ENCODE data around the gene MAN2A1. TPM values are rescaled to one million over a fixed set of nuclear protein-coding genes. Genes with fewer than 3 reads are reported as not detected.
A peak's percentile ranks its signal among the peaks of the same experiment; 100 is the strongest.

Gene MAN2A1
- total RNA-seq, 1 donor from 2014 or later = 25.5 TPM

DNA sequence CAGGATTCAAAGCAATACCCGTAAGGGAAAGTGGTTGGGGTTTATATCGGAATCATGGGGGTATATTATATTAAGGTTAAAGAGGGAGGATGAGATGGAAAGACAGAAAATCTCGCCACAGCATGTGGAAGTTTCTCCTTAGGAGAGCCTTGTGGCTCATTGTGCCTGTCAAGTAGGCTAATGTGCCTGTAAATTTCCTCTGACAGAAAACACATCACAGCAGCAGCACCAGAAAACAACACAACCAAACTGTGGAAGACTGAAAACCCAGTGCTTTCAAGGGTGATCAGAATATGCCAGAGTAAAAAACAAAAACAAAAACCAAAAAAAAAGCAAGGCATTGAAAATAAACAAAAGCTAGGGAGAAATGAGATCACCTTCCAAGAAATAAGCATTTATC lies 11.3 kb upstream of the MAN2A1 start:
- Mint-ChIP-seq H3K27me3 (ENCODE audit: low read depth) (no peaks in the 10 kb centered on the region), H3K36me3 (ENCODE audit: low read depth) (no peaks in the 10 kb centered on the region), H3K9me3 (no peaks in the 10 kb centered on the region), H3K4me3 (no peak overlapping the region), H3K4me1 (peaks cover 6% of the 10 kb centered on the region), H3K27ac (ENCODE audit: unreplicated experiment) (no peak overlapping the region)
- DNase-seq (ENCODE audit: low read depth, low spot score) = no peak
- TF ChIP-seq, protein P1, sequence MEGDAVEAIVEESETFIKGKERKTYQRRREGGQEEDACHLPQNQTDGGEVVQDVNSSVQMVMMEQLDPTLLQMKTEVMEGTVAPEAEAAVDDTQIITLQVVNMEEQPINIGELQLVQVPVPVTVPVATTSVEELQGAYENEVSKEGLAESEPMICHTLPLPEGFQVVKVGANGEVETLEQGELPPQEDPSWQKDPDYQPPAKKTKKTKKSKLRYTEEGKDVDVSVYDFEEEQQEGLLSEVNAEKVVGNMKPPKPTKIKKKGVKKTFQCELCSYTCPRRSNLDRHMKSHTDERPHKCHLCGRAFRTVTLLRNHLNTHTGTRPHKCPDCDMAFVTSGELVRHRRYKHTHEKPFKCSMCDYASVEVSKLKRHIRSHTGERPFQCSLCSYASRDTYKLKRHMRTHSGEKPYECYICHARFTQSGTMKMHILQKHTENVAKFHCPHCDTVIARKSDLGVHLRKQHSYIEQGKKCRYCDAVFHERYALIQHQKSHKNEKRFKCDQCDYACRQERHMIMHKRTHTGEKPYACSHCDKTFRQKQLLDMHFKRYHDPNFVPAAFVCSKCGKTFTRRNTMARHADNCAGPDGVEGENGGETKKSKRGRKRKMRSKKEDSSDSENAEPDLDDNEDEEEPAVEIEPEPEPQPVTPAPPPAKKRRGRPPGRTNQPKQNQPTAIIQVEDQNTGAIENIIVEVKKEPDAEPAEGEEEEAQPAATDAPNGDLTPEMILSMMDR (conservative IDR thresholded peaks at IDR 0.05) = no peak

DNA sequence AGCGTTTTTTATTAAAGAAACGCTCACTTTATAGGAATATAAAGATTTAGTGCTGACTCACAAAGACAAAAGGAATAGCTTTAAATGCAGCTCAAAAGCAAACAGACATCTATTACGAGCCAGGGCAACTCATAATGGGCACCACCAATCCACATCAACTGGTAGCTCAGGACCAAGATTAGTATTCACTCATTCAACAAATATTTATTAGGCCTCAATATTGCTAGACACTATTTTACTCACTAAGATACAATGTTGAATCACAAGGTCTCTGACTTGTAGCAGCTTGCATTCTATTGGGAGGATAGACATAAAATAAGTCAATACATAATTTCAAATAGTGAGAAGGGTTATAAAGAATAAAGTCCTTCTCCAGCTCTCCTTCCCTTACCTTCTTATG lies 8.0 kb upstream of the MAN2A1 start:
- Mint-ChIP-seq H3K36me3 (ENCODE audit: low read depth) (no peaks in the 10 kb centered on the region), H3K27me3 (ENCODE audit: low read depth) (no peaks in the 10 kb centered on the region), H3K4me1 (peaks cover 6% of the 10 kb centered on the region), H3K9me3 (peaks cover 2% of the 10 kb centered on the region), H3K27ac (ENCODE audit: unreplicated experiment) (no peak overlapping the region), H3K4me3 (no peak overlapping the region)
- no peak for DNase-seq (ENCODE audit: low read depth, low spot score)
- TF ChIP-seq, protein P1 (conservative IDR thresholded peaks at IDR 0.05) = no peak

DNA sequence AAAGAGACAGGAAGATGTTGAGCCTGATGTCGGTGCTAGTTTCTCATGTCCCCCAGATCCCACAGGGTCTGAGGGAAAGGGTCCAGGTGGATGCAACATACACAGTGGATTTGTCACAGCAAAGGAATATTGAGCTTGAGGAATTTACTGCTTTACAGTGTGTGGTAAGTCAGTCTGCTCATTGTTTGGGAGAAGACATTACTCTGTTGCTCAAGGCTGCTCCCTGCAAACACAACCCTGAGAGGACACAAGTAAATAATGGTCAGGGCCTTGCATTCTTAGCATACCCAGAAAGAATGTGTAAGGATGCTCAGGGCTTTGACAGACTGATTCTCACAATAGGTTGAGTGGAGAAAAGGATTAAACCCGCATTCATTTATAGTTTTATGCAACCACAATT lies 7.3 kb upstream of the MAN2A1 start:
- H3K27me3 Mint-ChIP-seq (ENCODE audit: low read depth) = no peaks in the 10 kb centered on the region
- peaks cover 6% of the 10 kb centered on the region for H3K4me1 Mint-ChIP-seq
- H3K36me3 Mint-ChIP-seq (ENCODE audit: low read depth) = no peaks in the 10 kb centered on the region
- H3K4me3 Mint-ChIP-seq = no peak overlapping the region
- DNase-seq (ENCODE audit: low read depth, low spot score) = no peak
- no peak overlapping the region for H3K27ac Mint-ChIP-seq (ENCODE audit: unreplicated experiment)
- peaks cover 2% of the 10 kb centered on the region for H3K9me3 Mint-ChIP-seq
- TF ChIP-seq, protein P1 (conservative IDR thresholded peaks at IDR 0.05) = no peak

DNA sequence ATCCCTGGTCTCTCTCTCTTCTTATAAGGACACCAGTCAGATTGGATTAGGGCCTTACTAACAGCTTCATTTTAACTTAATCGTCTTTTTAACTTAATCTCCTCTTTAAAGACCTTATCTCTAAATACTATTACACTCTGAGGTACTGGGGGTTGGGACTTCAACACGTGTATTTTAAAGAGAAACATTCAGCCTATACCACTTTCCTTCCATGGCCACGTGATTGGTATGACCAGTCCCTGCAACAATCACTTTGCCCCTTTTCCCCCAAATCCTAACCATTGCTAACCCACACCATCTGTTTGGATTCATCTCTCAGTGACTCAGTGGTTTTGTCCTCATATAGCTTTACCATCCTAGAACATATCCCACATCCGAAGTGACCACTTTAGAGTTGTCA lies 3.8 kb upstream of the MAN2A1 start:
- Mint-ChIP-seq H3K27ac (ENCODE audit: unreplicated experiment) (no peak overlapping the region), H3K36me3 (ENCODE audit: low read depth) (no peaks in the 10 kb centered on the region), H3K4me3 (no peak overlapping the region), H3K9me3 (peaks cover 2% of the 10 kb centered on the region), H3K4me1 (peaks cover 7% of the 10 kb centered on the region), H3K27me3 (ENCODE audit: low read depth) (no peaks in the 10 kb centered on the region)
- TF ChIP-seq, protein P1 (conservative IDR thresholded peaks at IDR 0.05) = no peak
- DNase-seq (ENCODE audit: low read depth, low spot score) = no peak

DNA sequence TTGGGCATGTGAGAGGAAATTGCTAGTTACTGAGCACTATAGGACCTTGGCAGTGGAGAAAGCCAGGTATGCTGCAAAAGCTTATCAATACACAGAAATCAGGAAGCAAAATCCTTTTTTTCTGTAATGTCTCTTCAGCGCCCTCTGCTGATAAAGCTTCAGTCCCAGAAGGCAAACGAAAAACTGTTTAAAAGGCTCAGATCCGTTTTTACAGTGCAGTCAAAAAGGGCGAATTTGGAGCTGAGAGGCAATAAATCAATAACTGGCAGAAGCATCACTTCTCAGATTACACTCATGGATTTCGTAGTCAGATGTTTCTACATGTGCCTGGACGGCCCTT lies 1.1 kb upstream of the MAN2A1 start:
- Mint-ChIP-seq H3K9me3 (peaks cover 2% of the 10 kb centered on the region), H3K36me3 (ENCODE audit: low read depth) (no peaks in the 10 kb centered on the region), H3K27me3 (ENCODE audit: low read depth) (no peaks in the 10 kb centered on the region), H3K27ac (ENCODE audit: unreplicated experiment) (peak overlapping the region; percentile 99), H3K4me1 (peaks cover 29% of the 10 kb centered on the region), H3K4me3 (peak overlapping the region; percentile 93)
- DNase-seq (ENCODE audit: low read depth, low spot score) = no peak
- TF ChIP-seq, protein P1 (conservative IDR thresholded peaks at IDR 0.05) = peak; percentile 72
